Thyroid gland (tissue), 4 donors: ENCODE results near the gene PPP3CB.
A peak's percentile ranks its signal among the peaks of the same experiment; 100 is the strongest.

Experiments used
- POLR2A ChIP-seq, 2 donors: fragments of 450-650 bp; IDR thresholded peaks; one replicate each; pipeline ENCODE4 v1.6.1; 2017; ENCODE audit warnings: antibody characterized with exemption in 2 of 2, mild to moderate bottlenecking in 2 of 2, moderate library complexity in 1 of 2
- TF ChIP-seq, protein P1 (sequence below), 6 experiments: fragments of 200-600 bp in 3 of 6; fragments of 450-650 bp in 3 of 6; sonication (generic) in 3 of 6; IDR thresholded peaks; one replicate each; pipeline ENCODE4 v1.5.1; 2016 to 2019; ENCODE audit warnings: antibody characterized with exemption in 6 of 6, mild to moderate bottlenecking in 2 of 6, inconsistent platforms in 1 of 6, moderate library complexity in 1 of 6

DNA sequence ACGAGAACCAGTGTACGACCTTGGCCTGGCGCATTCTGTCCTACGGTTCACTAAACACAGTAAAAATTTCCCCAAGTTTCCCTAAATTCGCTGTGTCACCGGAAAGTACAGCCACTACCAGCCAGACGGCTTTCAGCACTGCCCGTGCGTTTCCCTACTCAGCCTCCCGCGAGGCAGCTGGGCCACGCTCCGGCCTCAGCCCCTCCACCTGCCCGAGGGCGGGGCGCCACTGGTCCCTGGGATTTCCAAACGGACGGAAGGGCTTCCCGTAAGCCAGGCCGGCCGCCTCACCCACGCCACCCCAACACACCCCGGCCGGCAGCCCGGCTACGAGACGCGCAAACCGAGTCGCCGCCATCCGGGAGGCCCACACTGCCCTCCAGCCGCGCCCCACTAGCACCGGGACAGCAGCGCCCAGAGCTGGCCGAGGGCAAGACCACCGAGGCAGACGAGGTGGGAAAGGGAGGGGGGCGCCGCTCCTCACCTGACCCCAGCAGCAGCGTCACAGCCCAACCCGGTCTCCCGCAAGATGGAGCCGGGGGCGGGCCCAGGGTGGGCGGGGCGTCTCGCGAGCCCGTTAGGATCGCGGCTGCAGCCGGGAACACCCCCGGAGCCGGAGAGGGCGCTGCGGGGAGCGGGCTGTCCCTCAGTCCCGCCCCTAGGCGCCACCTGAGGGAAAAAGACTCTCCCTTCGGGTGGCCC is 82.1 kb downstream of the PPP3CB start, which contains the start of gene ANXA7:
- TF ChIP-seq, protein P1, sequence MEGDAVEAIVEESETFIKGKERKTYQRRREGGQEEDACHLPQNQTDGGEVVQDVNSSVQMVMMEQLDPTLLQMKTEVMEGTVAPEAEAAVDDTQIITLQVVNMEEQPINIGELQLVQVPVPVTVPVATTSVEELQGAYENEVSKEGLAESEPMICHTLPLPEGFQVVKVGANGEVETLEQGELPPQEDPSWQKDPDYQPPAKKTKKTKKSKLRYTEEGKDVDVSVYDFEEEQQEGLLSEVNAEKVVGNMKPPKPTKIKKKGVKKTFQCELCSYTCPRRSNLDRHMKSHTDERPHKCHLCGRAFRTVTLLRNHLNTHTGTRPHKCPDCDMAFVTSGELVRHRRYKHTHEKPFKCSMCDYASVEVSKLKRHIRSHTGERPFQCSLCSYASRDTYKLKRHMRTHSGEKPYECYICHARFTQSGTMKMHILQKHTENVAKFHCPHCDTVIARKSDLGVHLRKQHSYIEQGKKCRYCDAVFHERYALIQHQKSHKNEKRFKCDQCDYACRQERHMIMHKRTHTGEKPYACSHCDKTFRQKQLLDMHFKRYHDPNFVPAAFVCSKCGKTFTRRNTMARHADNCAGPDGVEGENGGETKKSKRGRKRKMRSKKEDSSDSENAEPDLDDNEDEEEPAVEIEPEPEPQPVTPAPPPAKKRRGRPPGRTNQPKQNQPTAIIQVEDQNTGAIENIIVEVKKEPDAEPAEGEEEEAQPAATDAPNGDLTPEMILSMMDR (IDR thresholded peaks at IDR 0.05), result peak in 2 of 6 experiments; percentile 33 to 44
- TF ChIP-seq POLR2A (IDR thresholded peaks at IDR 0.05), result peak; percentile 6 to 84
